ENCODE data around the gene ERMARD.
A peak's percentile ranks its signal among the peaks of the same experiment; 100 is the strongest.

- TF ChIP-seq CTCF (IDR thresholded peaks at IDR 0.05) (no peak), ZNF121 (CRISPR knock-in tag; IDR thresholded peaks at IDR 0.05) (no peak), TEAD4 (CRISPR knock-in tag; IDR thresholded peaks at IDR 0.05) (peak; percentile 51; the same call in 1 of the 2 replicates), NFYB (CRISPR knock-in tag; conservative IDR thresholded peaks at IDR 0.05; ENCODE audit: low read depth) (0 out of 2 replicates have a peak, but pooled peaks have one; percentile 47), MAX (CRISPR knock-in tag; IDR thresholded peaks at IDR 0.05) (peak; percentile 90), STAT6 (CRISPR knock-in tag; conservative IDR thresholded peaks at IDR 0.05; ENCODE audit: low read depth) (no peak), GRHL2 (CRISPR knock-in tag; IDR thresholded peaks at IDR 0.05; ENCODE audit: insufficient replicate concordance, severe bottlenecking) (no peak), CREM (CRISPR knock-in tag; IDR thresholded peaks at IDR 0.05) (peak; percentile 98), FOXP4 (CRISPR knock-in tag; IDR thresholded peaks at IDR 0.05) (peak; percentile 87), ATF2 (CRISPR knock-in tag; IDR thresholded peaks at IDR 0.05; ENCODE audit: borderline replicate concordance, low read depth) (no peak), CBFB (CRISPR knock-in tag; IDR thresholded peaks at IDR 0.05; ENCODE audit: low read depth) (peak; percentile 76; the same call in 1 of the 2 replicates), ATF3 (CRISPR knock-in tag; conservative IDR thresholded peaks at IDR 0.05) (no peak), E2F1 (CRISPR knock-in tag; IDR thresholded peaks at IDR 0.05) (no peak)
Measured at GRCh38 chr6:169751242-169752073, at the start of gene ERMARD, which contains the start of gene DYNLT2.

Measured in WTC11 (cell line).